Measurements from ENCODE around the gene IFI30.

Gene IFI30

GRCh38 chr19:18173572-18174288 is at the start of gene IFI30:
TSS of gene IFI30 (plus strand) at chr19:18173813. CDS start at chr19:18173842, 29 bp downstream.
- DNase-seq: peak; percentile 44

GRCh38 chr19:18123819-18124218 is 49.8 kb upstream of the IFI30 start:
- no peak for DNase-seq

GRCh38 chr19:18126097-18126496 is 47.5 kb upstream of the IFI30 start:
- no peak for DNase-seq

GRCh38 chr19:18128044-18128443 is 45.6 kb upstream of the IFI30 start:
- no peak for DNase-seq

- DNase-seq: no peak
Measured at GRCh38 chr19:18128805-18129204, 44.8 kb upstream of the IFI30 start.

- DNase-seq: no peak
Measured at GRCh38 chr19:18130523-18131242, 42.9 kb upstream of the IFI30 start.

GRCh38 chr19:18131841-18132596 is 41.6 kb upstream of the IFI30 start:
- no peak for DNase-seq

GRCh38 chr19:18135712-18136584 is 37.7 kb upstream of the IFI30 start:
- no peak for DNase-seq

- no peak for DNase-seq
Measured at GRCh38 chr19:18137242-18137641, 36.4 kb upstream of the IFI30 start.

GRCh38 chr19:18137657-18138339 is 35.8 kb upstream of the IFI30 start:
- no peak for DNase-seq

- no peak for DNase-seq
Measured at GRCh38 chr19:18140473-18140872, 33.1 kb upstream of the IFI30 start.

GRCh38 chr19:18141031-18141430 is 32.6 kb upstream of the IFI30 start:
- DNase-seq: no peak

- DNase-seq: no peak
Measured at GRCh38 chr19:18143902-18144301, 29.7 kb upstream of the IFI30 start.

GRCh38 chr19:18144361-18144760 is 29.3 kb upstream of the IFI30 start:
- DNase-seq: no peak

- no peak for DNase-seq
Measured at GRCh38 chr19:18144906-18145305, 28.7 kb upstream of the IFI30 start.

- DNase-seq: no peak
Measured at GRCh38 chr19:18145391-18145999, 28.1 kb upstream of the IFI30 start.

- DNase-seq: no peak
Measured at GRCh38 chr19:18147396-18147795, 26.2 kb upstream of the IFI30 start.

- DNase-seq: no peak
Measured at GRCh38 chr19:18149596-18149975, 24.0 kb upstream of the IFI30 start.

GRCh38 chr19:18150776-18151624 is 22.6 kb upstream of the IFI30 start:
- no peak for DNase-seq

- peak; percentile 90 for DNase-seq
Measured at GRCh38 chr19:18152442-18152816, 21.2 kb upstream of the IFI30 start.
